Central memory CD8-positive, alpha-beta T cell (primary cell): ENCODE data around the gene ZNF366.

Experiments
- ATAC-seq: fragments of 150-1000 bp; cut with Tn5 transposase; replicated peaks from 2 replicates; pipeline ENCODE4 v1.10.0; 2022; ENCODE audit warnings: mild to moderate bottlenecking, moderate FRiP score, moderate number of reproducible peaks; ENCODE audit not compliant: poor library complexity, severe bottlenecking; ENCODE audit errors: extremely low read depth
- DNase-seq, 2 donors: peaks; one replicate each; pipeline ENCODE4 v3.0.0; 2021; ENCODE audit warnings: low spot score in 2 of 2
- H3K27ac Mint-ChIP-seq: one replicate; pipeline ENCODE4 v1.8.0; 2022; ENCODE audit warnings: low read depth, mild to moderate bottlenecking, moderate library complexity, mixed read lengths
- H3K27me3 Mint-ChIP-seq: one replicate; pipeline ENCODE4 v1.8.0; 2022; ENCODE audit warnings: mixed read lengths
- H3K36me3 Mint-ChIP-seq: one replicate; pipeline ENCODE4 v1.8.0; 2022; ENCODE audit warnings: mild to moderate bottlenecking, moderate library complexity, mixed read lengths; ENCODE audit not compliant: insufficient read depth
- H3K4me1 Mint-ChIP-seq: one replicate; pipeline ENCODE4 v1.8.0; 2022; ENCODE audit warnings: mixed read lengths
- H3K4me3 Mint-ChIP-seq: one replicate; pipeline ENCODE4 v1.8.0; 2022; ENCODE audit warnings: mild to moderate bottlenecking, moderate library complexity, mixed read lengths
- H3K9me3 Mint-ChIP-seq: one replicate; pipeline ENCODE4 v1.8.0; 2022; ENCODE audit warnings: mixed read lengths

Gene ZNF366

GRCh38 chr5:72436796-72437471, 70.3 kb downstream of the ZNF366 start:
- H3K4me3 Mint-ChIP-seq, result no peak overlapping the region
- DNase-seq (no peak), ATAC-seq (no peak)
- peaks cover 49% of the 10 kb centered on the region for H3K27me3 Mint-ChIP-seq
- no peaks in the 10 kb centered on the region for H3K4me1 Mint-ChIP-seq
- no peak overlapping the region for H3K27ac Mint-ChIP-seq
- no peaks in the 10 kb centered on the region for H3K9me3 Mint-ChIP-seq
- H3K36me3 Mint-ChIP-seq, result peaks cover 2% of the 10 kb centered on the region

DNA sequence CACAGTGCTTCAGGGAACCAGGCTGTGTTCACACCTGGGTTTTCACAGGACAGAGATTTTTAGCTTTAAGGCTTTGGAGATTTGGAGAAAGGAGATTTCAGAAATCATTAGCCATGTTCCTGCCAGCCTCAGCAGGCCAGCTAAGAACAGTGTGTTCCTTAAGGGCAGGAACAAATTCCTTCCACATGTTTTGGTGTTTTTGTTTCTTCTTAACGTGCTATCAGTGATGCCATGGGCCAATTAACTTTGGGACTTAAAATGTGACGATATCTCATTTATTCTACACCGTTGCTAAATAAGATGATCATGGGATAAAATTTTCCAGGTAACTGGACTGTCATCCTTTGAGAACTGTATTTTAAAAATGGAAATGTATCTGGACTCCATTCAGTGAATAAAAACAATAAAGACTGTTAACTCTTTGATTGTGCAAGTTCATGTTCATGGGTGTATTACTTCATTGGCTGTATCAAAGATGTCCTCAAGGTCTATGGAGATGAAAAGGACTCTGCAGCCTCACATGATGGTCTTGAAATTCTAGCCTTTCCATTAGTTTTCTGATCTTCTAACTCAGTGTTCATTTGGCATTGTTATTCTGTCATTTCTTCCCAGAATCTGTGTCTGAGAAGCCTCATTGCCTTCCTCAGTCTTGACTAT, 72.3 kb downstream of the ZNF366 start:
- no peak overlapping the region for H3K4me3 Mint-ChIP-seq
- DNase-seq (no peak), ATAC-seq (no peak)
- H3K9me3 Mint-ChIP-seq, result no peaks in the 10 kb centered on the region
- H3K27ac Mint-ChIP-seq, result no peak overlapping the region
- no peaks in the 10 kb centered on the region for H3K4me1 Mint-ChIP-seq
- H3K27me3 Mint-ChIP-seq, result peaks cover 59% of the 10 kb centered on the region
- H3K36me3 Mint-ChIP-seq, result peaks cover 2% of the 10 kb centered on the region

DNA sequence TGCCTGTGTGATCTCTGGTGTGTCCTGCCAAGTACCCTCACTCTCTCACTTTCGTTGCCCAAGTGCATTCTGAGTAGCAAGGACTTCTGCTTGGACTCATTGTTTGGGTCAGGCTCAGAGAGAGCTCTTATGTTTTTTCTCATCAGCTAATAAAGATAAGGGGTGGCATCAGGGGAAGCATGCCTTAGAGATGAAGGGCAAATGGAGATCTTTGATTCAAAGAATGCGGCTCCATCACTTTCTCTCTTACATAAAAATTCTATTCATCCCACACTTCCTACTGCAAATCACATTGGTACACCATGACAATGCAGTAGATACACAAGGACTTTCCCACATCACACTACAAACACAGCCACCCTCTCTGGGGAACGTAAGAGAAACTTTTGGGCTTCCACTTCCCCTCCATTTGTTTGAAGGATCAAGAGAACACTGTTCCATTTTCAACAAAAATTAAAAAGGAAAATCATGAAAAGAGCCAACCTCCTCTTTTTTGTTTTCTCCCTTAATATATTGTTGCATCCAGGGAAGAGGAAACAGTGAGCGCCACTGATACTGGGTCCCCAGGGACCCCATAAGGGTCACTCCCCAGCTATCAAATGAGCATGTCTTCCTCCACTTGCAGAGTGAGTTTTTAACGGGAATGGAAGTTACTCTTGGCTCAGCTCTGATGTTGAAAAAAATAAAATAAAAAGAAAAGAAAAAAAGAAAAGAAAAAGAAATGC, 73.0 kb downstream of the ZNF366 start:
- ATAC-seq (no peak), DNase-seq (no peak)
- Mint-ChIP-seq H3K4me1 (no peaks in the 10 kb centered on the region), H3K4me3 (no peak overlapping the region), H3K27me3 (peaks cover 65% of the 10 kb centered on the region), H3K27ac (no peak overlapping the region), H3K36me3 (peaks cover 2% of the 10 kb centered on the region), H3K9me3 (no peaks in the 10 kb centered on the region)

DNA sequence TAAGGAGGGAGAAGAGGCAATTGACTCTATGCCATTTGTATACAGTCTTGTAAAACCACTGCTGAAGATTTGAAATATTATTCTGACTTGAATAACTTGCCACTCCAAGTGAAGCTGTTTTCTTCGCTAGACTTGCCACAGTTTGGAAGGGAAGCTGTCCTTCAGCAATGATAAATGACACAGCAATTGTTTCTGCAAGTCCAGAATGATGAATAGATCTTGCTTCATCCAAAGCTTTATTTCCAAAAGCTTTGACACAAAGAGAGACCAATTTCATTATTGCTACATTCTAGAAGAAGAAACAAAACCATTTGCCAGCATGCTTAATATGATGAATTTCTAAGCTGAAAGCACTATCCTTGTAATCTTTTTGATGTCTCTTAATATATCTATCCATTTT, 73.7 kb downstream of the ZNF366 start:
- peaks cover 2% of the 10 kb centered on the region for H3K36me3 Mint-ChIP-seq
- H3K4me3 Mint-ChIP-seq, result no peak overlapping the region
- H3K27me3 Mint-ChIP-seq, result peaks cover 72% of the 10 kb centered on the region
- H3K4me1 Mint-ChIP-seq, result no peaks in the 10 kb centered on the region
- DNase-seq, result no peak
- H3K27ac Mint-ChIP-seq, result no peak overlapping the region
- no peak for ATAC-seq
- H3K9me3 Mint-ChIP-seq, result no peaks in the 10 kb centered on the region

GRCh38 chr5:72428669-72429068, 78.5 kb downstream of the ZNF366 start:
- H3K4me1 Mint-ChIP-seq, result no peaks in the 10 kb centered on the region
- peaks cover 79% of the 10 kb centered on the region for H3K27me3 Mint-ChIP-seq
- H3K27ac Mint-ChIP-seq, result no peak overlapping the region
- no peak for DNase-seq
- H3K9me3 Mint-ChIP-seq, result no peaks in the 10 kb centered on the region
- no peak for ATAC-seq
- H3K36me3 Mint-ChIP-seq, result peaks cover 6% of the 10 kb centered on the region
- no peak overlapping the region for H3K4me3 Mint-ChIP-seq

GRCh38 chr5:72427488-72428437, 79.4 kb downstream of the ZNF366 start:
- Mint-ChIP-seq H3K27me3 (peaks cover 79% of the 10 kb centered on the region), H3K4me1 (no peaks in the 10 kb centered on the region), H3K4me3 (no peak overlapping the region), H3K27ac (no peak overlapping the region), H3K9me3 (no peaks in the 10 kb centered on the region), H3K36me3 (peaks cover 6% of the 10 kb centered on the region)
- ATAC-seq (no peak), DNase-seq (no peak)

DNA sequence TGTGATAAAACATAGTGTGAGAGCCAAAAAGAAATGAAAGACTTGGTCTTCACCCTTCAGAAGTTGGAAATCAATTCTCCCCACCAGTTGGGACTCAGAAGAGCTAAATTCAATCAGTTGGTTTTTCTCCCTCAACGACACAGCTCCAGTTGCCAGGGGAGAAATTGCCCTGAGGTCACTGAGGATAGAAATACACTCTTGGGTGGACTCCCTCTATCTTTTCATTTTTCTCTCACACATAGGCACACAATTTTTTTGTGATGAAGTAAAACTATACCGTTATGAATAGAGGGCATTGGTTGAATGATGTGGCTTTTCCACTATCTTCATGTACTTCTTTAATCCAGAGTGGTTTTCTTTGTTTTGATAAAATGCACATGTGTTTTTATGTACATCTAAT, 80.2 kb downstream of the ZNF366 start:
- no peak for DNase-seq
- Mint-ChIP-seq H3K4me1 (no peaks in the 10 kb centered on the region), H3K9me3 (no peaks in the 10 kb centered on the region), H3K4me3 (no peak overlapping the region), H3K27me3 (peaks cover 80% of the 10 kb centered on the region), H3K27ac (no peak overlapping the region), H3K36me3 (peaks cover 6% of the 10 kb centered on the region)
- ATAC-seq, result no peak

DNA sequence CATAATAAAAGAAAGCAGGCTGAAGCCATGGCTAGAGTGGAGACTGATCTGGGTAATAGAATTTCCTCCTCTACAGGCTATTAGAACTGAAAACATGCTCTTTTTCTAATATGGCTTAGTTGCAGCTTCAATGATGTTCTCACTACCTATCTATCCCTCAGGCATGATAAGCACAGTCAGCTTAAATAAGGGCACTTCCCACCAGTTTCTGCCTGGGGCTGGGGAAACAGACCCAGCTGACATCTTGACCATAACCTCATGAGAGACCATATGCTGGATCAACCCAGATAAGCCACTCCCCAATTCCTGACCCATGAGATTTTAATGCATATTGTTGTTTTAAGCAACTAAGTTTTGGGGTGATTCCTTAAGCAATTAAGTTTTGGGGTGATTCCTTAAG, 81.2 kb downstream of the ZNF366 start:
- H3K36me3 Mint-ChIP-seq, result peaks cover 6% of the 10 kb centered on the region
- DNase-seq (no peak), ATAC-seq (no peak)
- H3K9me3 Mint-ChIP-seq, result no peaks in the 10 kb centered on the region
- no peak overlapping the region for H3K4me3 Mint-ChIP-seq
- H3K4me1 Mint-ChIP-seq, result no peaks in the 10 kb centered on the region
- H3K27ac Mint-ChIP-seq, result no peak overlapping the region
- H3K27me3 Mint-ChIP-seq, result peaks cover 90% of the 10 kb centered on the region

DNA sequence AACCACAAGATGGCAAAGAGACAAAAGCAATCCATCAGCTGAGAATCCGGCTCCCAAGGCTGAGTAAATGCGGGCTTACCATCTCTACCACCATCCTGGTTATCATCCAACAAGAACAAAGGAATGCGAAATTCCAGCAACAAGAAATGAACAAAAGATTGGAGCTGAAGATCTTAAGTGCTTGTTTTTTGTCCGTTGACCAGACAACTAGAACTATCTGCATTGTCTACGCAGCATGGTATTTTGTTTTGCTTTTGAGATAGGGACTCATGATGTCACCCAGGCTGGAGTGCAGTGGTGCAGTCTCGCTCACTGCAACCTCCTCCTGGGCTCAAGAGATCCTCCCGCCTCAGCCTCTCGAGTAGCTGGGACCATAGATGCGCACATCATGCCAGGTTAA, 88.9 kb downstream of the ZNF366 start:
- DNase-seq (no peak), ATAC-seq (no peak)
- Mint-ChIP-seq H3K4me1 (no peaks in the 10 kb centered on the region), H3K9me3 (no peaks in the 10 kb centered on the region), H3K27me3 (peaks cover 22% of the 10 kb centered on the region), H3K36me3 (peaks cover 1% of the 10 kb centered on the region), H3K4me3 (no peak overlapping the region), H3K27ac (no peak overlapping the region)

GRCh38 chr5:72417333-72418062, 89.7 kb downstream of the ZNF366 start:
- peaks cover 1% of the 10 kb centered on the region for H3K36me3 Mint-ChIP-seq
- H3K27me3 Mint-ChIP-seq, result peaks cover 15% of the 10 kb centered on the region
- DNase-seq, result no peak
- ATAC-seq, result no peak
- H3K4me3 Mint-ChIP-seq, result no peak overlapping the region
- no peak overlapping the region for H3K27ac Mint-ChIP-seq
- no peaks in the 10 kb centered on the region for H3K9me3 Mint-ChIP-seq
- H3K4me1 Mint-ChIP-seq, result no peaks in the 10 kb centered on the region

GRCh38 chr5:72415616-72416325, 91.4 kb downstream of the ZNF366 start:
- ATAC-seq (no peak), DNase-seq (no peak)
- Mint-ChIP-seq H3K27ac (no peak overlapping the region), H3K36me3 (peaks cover 1% of the 10 kb centered on the region), H3K4me3 (no peak overlapping the region), H3K9me3 (no peaks in the 10 kb centered on the region), H3K27me3 (no peaks in the 10 kb centered on the region), H3K4me1 (no peaks in the 10 kb centered on the region)
